PFSK-1 (cell line): ENCODE measurements around the gene NFIA.

Experiments
- FOXP2 ChIP-seq: optimal IDR thresholded peaks from 2 replicates; pipeline ENCODE3; 2011; ENCODE audit warnings: borderline replicate concordance, control low read depth, inconsistent platforms; ENCODE audit not compliant: insufficient read depth; ENCODE audit errors: extremely low read length, extremely low read depth
- POLR2AphosphoS5 ChIP-seq: IDR thresholded peaks from 2 replicates; pipeline ENCODE4 v1.6.1; 2012; ENCODE audit warnings: low read depth, mild to moderate bottlenecking, control low read depth, low read length, moderate library complexity
- REST ChIP-seq, 2 experiments: IDR thresholded peaks; 2 replicates each; pipeline versions ENCODE4 v1.6.1 to v1.8.0; 2011 to 2012; ENCODE audit warnings: low read depth in 2 of 2, low read length in 2 of 2, control low read depth in 1 of 2, inconsistent platforms in 1 of 2, mild to moderate bottlenecking in 1 of 2, moderate library complexity in 1 of 2; ENCODE audit not compliant: insufficient read depth in 1 of 2
- SIN3A ChIP-seq: IDR thresholded peaks from 2 replicates; pipeline ENCODE4 v1.6.1; 2012; ENCODE audit warnings: mild to moderate bottlenecking, low read length, moderate library complexity, borderline replicate concordance; ENCODE audit not compliant: insufficient read depth
- TAF1 ChIP-seq: IDR thresholded peaks from 2 replicates; pipeline ENCODE4 v1.6.1; 2012; ENCODE audit warnings: low read length, control low read depth, borderline replicate concordance; ENCODE audit not compliant: insufficient read depth

The NFIA gene

GRCh38 chr1:61120998-61121397 lies 38.6 kb downstream of the NFIA start:
- no peak for TF ChIP-seq POLR2AphosphoS5
- no peak for TF ChIP-seq SIN3A
- no peak for TF ChIP-seq REST (IDR thresholded peaks at IDR 0.05; ENCODE audit: insufficient read depth in 1 of 2, low read depth in 2 of 2, low read length in 2 of 2)
- no peak for TF ChIP-seq FOXP2
- no peak for TF ChIP-seq TAF1

DNA sequence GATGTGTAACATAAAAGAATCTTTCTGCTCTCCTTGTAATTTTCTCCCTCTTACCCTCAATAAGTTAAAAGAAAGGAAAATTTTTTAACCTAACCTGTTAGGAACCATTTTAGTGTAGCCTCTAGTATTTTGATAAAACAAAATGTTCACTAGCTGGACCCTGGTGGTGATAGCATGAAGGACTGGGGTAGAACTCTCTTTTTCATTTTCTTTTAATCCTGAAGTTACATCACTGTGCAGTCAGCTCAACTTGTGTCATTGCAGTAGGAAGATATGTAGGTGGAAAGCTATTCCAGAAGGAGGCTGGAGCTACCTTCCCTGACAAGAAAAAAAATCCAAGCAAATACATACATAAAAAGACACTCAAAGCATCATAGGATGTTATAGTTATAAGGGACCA lies 39.3 kb downstream of the NFIA start:
- no peak for TF ChIP-seq REST (IDR thresholded peaks at IDR 0.05; ENCODE audit: insufficient read depth in 1 of 2, low read depth in 2 of 2, low read length in 2 of 2)

GRCh38 chr1:61122389-61122788 lies 40.0 kb downstream of the NFIA start:
- TF ChIP-seq TAF1 (no peak), REST (IDR thresholded peaks at IDR 0.05; ENCODE audit: insufficient read depth in 1 of 2, low read depth in 2 of 2, low read length in 2 of 2) (no peak), SIN3A (no peak), POLR2AphosphoS5 (no peak), FOXP2 (no peak)

DNA sequence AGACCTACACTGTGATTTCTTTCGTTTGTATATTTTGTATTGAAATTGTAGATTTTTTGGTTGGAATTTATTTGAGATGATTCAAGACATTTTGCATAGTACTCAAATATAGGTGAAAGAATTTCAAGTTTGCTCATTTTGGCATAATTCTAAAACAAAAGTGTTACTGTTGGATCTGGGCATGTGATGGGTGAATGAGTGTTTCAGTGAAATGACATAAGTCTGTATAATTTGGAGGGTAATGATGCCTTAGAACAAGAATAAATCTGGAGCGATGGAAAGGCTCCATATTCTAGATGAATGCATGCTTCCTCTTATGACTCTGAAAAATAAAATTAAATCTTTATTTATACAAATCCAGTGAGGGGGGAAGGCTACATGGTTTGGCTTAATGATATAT lies 41.0 kb downstream of the NFIA start:
- TF ChIP-seq TAF1: no peak
- no peak for TF ChIP-seq POLR2AphosphoS5
- TF ChIP-seq SIN3A: no peak
- no peak for TF ChIP-seq FOXP2
- TF ChIP-seq REST (IDR thresholded peaks at IDR 0.05; ENCODE audit: insufficient read depth in 1 of 2, low read depth in 2 of 2, low read length in 2 of 2): no peak

- TF ChIP-seq REST (IDR thresholded peaks at IDR 0.05; ENCODE audit: insufficient read depth in 1 of 2, low read depth in 2 of 2, low read length in 2 of 2): no peak
Observed at GRCh38 chr1:61124078-61124477, 41.7 kb downstream of the NFIA start.
